ENCODE results near the gene SLK. TPM values are rescaled to one million over a fixed set of nuclear protein-coding genes. Genes with fewer than 3 reads are reported as not detected.

Gene SLK
- total and polyA plus RNA-seq, 10 of the 15 experiments (the other 5 are each of a cell fraction or from before 2014, with no cell fraction given): 2.5 to 24.2 (median 11.1) TPM

DNA sequence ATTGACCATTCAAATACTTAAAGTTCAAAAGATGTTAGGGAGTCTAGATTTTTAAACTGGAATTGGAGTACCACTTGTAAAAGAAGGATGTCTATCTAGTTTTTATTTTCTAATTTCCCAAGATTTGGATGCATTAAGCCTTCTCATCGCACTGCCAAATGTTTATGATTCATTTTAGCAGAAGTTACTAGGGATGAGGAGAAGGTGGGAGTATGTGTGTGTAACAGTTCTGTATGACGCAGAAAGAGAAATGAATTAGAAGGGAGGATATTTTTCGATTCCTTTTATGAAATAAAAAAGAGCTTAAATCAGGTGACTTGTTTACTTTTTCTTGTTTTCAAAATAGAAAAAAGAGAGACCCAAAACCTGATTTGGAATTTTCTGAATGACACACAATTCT is 6.8 kb upstream of the SLK start:
- Histone ChIP-seq H3K4me1 (ENCODE audit: control insufficient read depth, insufficient read depth, low read length) (no peaks in the 10 kb centered on the region), H3K9me3 (replicated peaks; ENCODE audit: control insufficient read depth, insufficient read depth, low read length) (no peaks in the 10 kb centered on the region), H3K79me2 (ENCODE audit: control insufficient read depth, insufficient read depth, low read length) (no peaks in the 10 kb centered on the region), H3K27me3 (replicated peaks in 1 of 2; ENCODE audit: control insufficient read depth in 2 of 2, insufficient read depth in 2 of 2, low read length in 1 of 2) (no peaks in the 10 kb centered on the region), H3K4me3 (no peak overlapping the region), H2AFZ (ENCODE audit: control insufficient read depth, low read depth, low read length) (no peak overlapping the region), H3K4me2 (ENCODE audit: control insufficient read depth, insufficient read depth) (no peak overlapping the region), H3K27ac (ENCODE audit: control insufficient read depth, insufficient read depth) (no peak overlapping the region), H3K36me3 (ENCODE audit: control insufficient read depth in 2 of 2, insufficient read depth in 2 of 2, low read length in 1 of 2) (no peaks in the 10 kb centered on the region), H4K20me1 (ENCODE audit: control insufficient read depth, insufficient read depth) (no peaks in the 10 kb centered on the region), H3K9ac (ENCODE audit: control insufficient read depth, insufficient read depth, low read length) (no peak overlapping the region)
- no TSS peak for BruUV-seq (replicated peaks)
- in situ Hi-C loops (cut with MboI) (no loop called here), intact Hi-C loops (cut with micrococcal nuclease; ENCODE audit: unreplicated experiment) (no loop called here)
- FAIRE-seq (no peak), ATAC-seq (no peak), DNase-seq (ENCODE audit: low read depth, low spot score) (no peak)
- ChIA-PET POLR2A (no interaction called here), RAD21 (ENCODE audit: unreplicated experiment) (no interaction called here), CTCF (no interaction called here), SMC1A (ENCODE audit: uncharacterized antibody, unreplicated experiment) (interaction anchor here (1.0 kb wide), 1 partner anchor 16 kb away, joined by 3 read pairs; no protein-coding TSS in a partner anchor)
- no peak for TF ChIP-seq MYB (IDR thresholded peaks at IDR 0.05; ENCODE audit: borderline replicate concordance, low read depth, low read length)
- TF ChIP-seq ZBTB4 (CRISPR knock-in tag; IDR thresholded peaks at IDR 0.05): no peak
- TF ChIP-seq CEBPZ (IDR thresholded peaks at IDR 0.05; ENCODE audit: low read depth, low read length): no peak
- TF ChIP-seq NRF1 (conservative IDR thresholded peaks at IDR 0.05; ENCODE audit: low read depth, low read length): no peak
- no peak for TF ChIP-seq CUX1 (IDR thresholded peaks at IDR 0.05; ENCODE audit: insufficient replicate concordance, low read depth, low read length)
- TF ChIP-seq CBX5 (IDR thresholded peaks at IDR 0.05; ENCODE audit: low read depth): no peak
- TF ChIP-seq, protein P1, sequence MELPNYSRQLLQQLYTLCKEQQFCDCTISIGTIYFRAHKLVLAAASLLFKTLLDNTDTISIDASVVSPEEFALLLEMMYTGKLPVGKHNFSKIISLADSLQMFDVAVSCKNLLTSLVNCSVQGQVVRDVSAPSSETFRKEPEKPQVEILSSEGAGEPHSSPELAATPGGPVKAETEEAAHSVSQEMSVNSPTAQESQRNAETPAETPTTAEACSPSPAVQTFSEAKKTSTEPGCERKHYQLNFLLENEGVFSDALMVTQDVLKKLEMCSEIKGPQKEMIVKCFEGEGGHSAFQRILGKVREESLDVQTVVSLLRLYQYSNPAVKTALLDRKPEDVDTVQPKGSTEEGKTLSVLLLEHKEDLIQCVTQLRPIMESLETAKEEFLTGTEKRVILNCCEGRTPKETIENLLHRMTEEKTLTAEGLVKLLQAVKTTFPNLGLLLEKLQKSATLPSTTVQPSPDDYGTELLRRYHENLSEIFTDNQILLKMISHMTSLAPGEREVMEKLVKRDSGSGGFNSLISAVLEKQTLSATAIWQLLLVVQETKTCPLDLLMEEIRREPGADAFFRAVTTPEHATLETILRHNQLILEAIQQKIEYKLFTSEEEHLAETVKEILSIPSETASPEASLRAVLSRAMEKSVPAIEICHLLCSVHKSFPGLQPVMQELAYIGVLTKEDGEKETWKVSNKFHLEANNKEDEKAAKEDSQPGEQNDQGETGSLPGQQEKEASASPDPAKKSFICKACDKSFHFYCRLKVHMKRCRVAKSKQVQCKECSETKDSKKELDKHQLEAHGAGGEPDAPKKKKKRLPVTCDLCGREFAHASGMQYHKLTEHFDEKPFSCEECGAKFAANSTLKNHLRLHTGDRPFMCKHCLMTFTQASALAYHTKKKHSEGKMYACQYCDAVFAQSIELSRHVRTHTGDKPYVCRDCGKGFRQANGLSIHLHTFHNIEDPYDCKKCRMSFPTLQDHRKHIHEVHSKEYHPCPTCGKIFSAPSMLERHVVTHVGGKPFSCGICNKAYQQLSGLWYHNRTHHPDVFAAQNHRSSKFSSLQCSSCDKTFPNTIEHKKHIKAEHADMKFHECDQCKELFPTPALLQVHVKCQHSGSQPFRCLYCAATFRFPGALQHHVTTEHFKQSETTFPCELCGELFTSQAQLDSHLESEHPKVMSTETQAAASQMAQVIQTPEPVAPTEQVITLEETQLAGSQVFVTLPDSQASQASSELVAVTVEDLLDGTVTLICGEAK (IDR thresholded peaks at IDR 0.05; ENCODE audit: borderline replicate concordance): no peak
- 14% methylated on average over 3 of the region's 3 CpGs for WGBS (ENCODE audit: insufficient coverage, insufficient replicate concordance, low lambda C conversion rate, missing lambda C conversion rate)

Measured in GM12878 (cell line).